Spleen (tissue), 7 donors: ENCODE results near the gene MTERF1.

ENCODE experiments used
- CTCF ChIP-seq, 11 experiments: fragments of 200-600 bp in 7 of 11; fragments of 450-650 bp in 4 of 11; sonication (generic) in 4 of 11; IDR thresholded peaks in 8 of 11; conservative IDR thresholded peaks in 3 of 11; 1 replicate in 7 of 11; 2 replicates in 4 of 11; pipeline versions ENCODE4 v1.4.0 to v1.8.0; 2016 to 2021; ENCODE audit warnings: antibody characterized with exemption in 11 of 11, inconsistent platforms in 4 of 11, mild to moderate bottlenecking in 1 of 11
- POLR2A ChIP-seq, 3 donors: fragments of 450-650 bp; IDR thresholded peaks; one replicate each; pipeline ENCODE4 v1.5.1; 2017; ENCODE audit warnings: antibody characterized with exemption in 3 of 3, mild to moderate bottlenecking in 1 of 3
- donor health status: DM: no; HTN: no; CAD: no; lungs with moderate emphysema.
- donor health status: DM: no; HTN: no; CAD: no.
- donor health status: DM: no; HTN: no; CAD: no.

DNA sequence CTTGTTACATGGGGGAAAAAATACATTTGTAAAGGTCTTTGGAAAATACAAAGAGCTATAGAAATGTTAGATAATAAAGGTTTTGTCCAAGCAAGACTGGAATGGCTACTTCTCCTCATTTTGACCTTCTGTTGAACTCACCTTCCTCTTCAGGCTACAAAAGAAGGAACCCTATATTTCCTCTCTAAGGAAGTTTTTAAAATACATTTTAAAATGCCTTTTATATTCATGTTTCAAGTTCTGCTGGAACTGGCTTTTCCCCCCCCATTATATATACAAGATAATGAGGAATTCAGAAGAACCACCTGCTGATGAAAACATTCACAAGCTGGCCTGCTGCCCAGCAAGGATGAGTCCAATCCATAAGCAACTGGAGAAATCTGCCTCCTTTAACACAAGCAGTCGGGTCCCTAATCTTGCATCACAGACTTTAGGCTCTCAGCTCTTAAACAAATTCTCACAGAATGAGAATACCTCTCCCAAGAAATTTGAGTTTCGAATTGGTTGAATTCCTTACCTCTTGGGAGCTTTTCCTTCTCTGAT, 44.6 kb downstream of the MTERF1 start:
- TF ChIP-seq CTCF (IDR thresholded peaks at IDR 0.05 in 8 of 11, conservative IDR thresholded peaks at IDR 0.05 in 3 of 11) (no peak), POLR2A (IDR thresholded peaks at IDR 0.05) (no peak)
